Right lobe of liver (tissue), 6 donors: ENCODE data around the gene RPL18. TPM values are rescaled to one million over a fixed set of nuclear protein-coding genes. Genes with fewer than 3 reads are reported as not detected.
"Not testable (repeated sequence)": the region's sequence is repeated elsewhere in the genome, so short reads cannot be mapped to it uniquely, and the experiment has no call there.

Experiments used
- ATAC-seq, 4 donors: fragments of 200-7000 bp; cut with Tn5 transposase; one replicate each; pipeline ENCODE4 v1.9.1; 2020; ENCODE audit warnings: mild to moderate bottlenecking in 4 of 4, moderate library complexity in 4 of 4
- DNase-seq, 3 donors: peaks; one replicate each; pipeline ENCODE4 v3.0.0-alpha.2; 2020
- H3K27ac ChIP-seq, 3 donors: fragments of 200-600 bp; one replicate each; pipeline ENCODE4 v1.8.0; 2022
- H3K27me3 ChIP-seq, 2 donors: fragments of 200-600 bp; one replicate each; pipeline ENCODE4 v1.8.0; 2022
- H3K36me3 ChIP-seq, 4 donors: fragments of 200-600 bp; sonication (generic) in 1 of 4; one replicate each; pipeline versions ENCODE4 v1.5.1 to v1.8.0; 2017 to 2022; ENCODE audit warnings: control low read depth in 1 of 4
- H3K4me1 ChIP-seq, 4 donors: fragments of 200-600 bp; sonication (generic) in 1 of 4; one replicate each; pipeline versions ENCODE4 v1.5.1 to v1.8.0; 2017 to 2022; ENCODE audit warnings: control low read depth in 1 of 4
- H3K4me3 ChIP-seq, 3 donors: fragments of 200-600 bp; one replicate each; pipeline ENCODE4 v1.8.0; 2022
- H3K9me3 ChIP-seq, 4 donors: fragments of 200-600 bp; sonication (generic) in 1 of 4; one replicate each; pipeline versions ENCODE4 v1.5.1 to v1.8.0; 2017 to 2022; ENCODE audit warnings: control low read depth in 1 of 4
- CTCF ChIP-seq, 4 donors: fragments of 200-600 bp in 3 of 4; fragments of 450-650 bp in 1 of 4; IDR thresholded peaks; one replicate each; pipeline versions ENCODE4 v1.5.1 to v1.8.0; 2016 to 2022; ENCODE audit warnings: antibody characterized with exemption in 4 of 4, mild to moderate bottlenecking in 2 of 4
- POLR2A ChIP-seq: fragments of 450-650 bp; IDR thresholded peaks from one replicate; pipeline ENCODE4 v1.6.1; 2017; ENCODE audit warnings: antibody characterized with exemption, mild to moderate bottlenecking
- WGBS: methylation state at CpG from one replicate; pipeline ENCODE4 v1.1.6; 2018; ENCODE audit warnings: low coverage, low lambda C conversion rate; ENCODE audit not compliant: insufficient coverage; ENCODE audit errors: missing lambda C conversion rate; 5-methylcytosine and 5-hydroxymethylcytosine counted together
- intact Hi-C, 2 donors: fragments of 100-400 bp; cut with DNase I; formaldehyde crosslinking; loops; one replicate each; pipeline versions ENCODE4 v1.11.2 to v1.14.1; 2022
- total RNA-seq, 6 experiments: library from RNA; depleted of rRNA in 2 of 6; stranded (reverse); fragments of >200 nt in 2 of 6; fragmentation: NEBNext Ultra II Directional in 3 of 6; extraction: Animal tissue kit (Norgen Biotek cat#: 25700) in 3 of 6; gene quantifications; one replicate each; pipeline versions ENCODE4 v1.1.0 to v1.2.4, GENCODE V29; 2016 to 2023
- donor health status: DM: no; HTN: yes; CAD: no.
- donor health status: DM: no; HTN: no; CAD: no.
- donor health status: DM: no; HTN: no; CAD: no.
- donor health status: DM: no; HTN: yes; CAD: no.
- donor health status: DM: no; HTN: yes; CAD: no.

RPL18 gene
- total RNA-seq, 6 experiments from 2014 or later = 355 to 867 (median 385) TPM

- no peak for DNase-seq
- intact Hi-C loops = no loop called here
- no peak for ATAC-seq
- H3K27ac ChIP-seq = no peak overlapping the region
- no peaks in the 10 kb centered on the region for H3K27me3 ChIP-seq
- TF ChIP-seq CTCF (IDR thresholded peaks at IDR 0.05) (no peak), POLR2A (no peak)
- no peaks in the 10 kb centered on the region for H3K4me1 ChIP-seq
- H3K9me3 ChIP-seq = no peaks in the 10 kb centered on the region
- no peak overlapping the region for H3K4me3 ChIP-seq
- WGBS = 30% methylated on average over 2 of the region's 5 CpGs
- H3K36me3 ChIP-seq = no peaks in the 10 kb centered on the region
These were observed 40.8 kb upstream of the RPL18 start for GRCh38 chr19:48659768-48660167.

GRCh38 chr19:48658483-48658882 is 39.5 kb upstream of the RPL18 start:
- Histone ChIP-seq H3K9me3 (no peaks in the 10 kb centered on the region), H3K27me3 (no peaks in the 10 kb centered on the region), H3K27ac (no peak overlapping the region), H3K4me1 (no peaks in the 10 kb centered on the region), H3K36me3 (no peaks in the 10 kb centered on the region), H3K4me3 (no peak overlapping the region)
- TF ChIP-seq CTCF (IDR thresholded peaks at IDR 0.05) (no peak), POLR2A (no peak)
- WGBS = 78% methylated on average over 6 of the region's 6 CpGs
- no peak for ATAC-seq
- intact Hi-C loops = no loop called here
- no peak for DNase-seq

- intact Hi-C loops, H3K4me3 ChIP-seq, H3K27ac ChIP-seq, H3K4me1 ChIP-seq, H3K9me3 ChIP-seq, H3K27me3 ChIP-seq, DNase-seq, H3K36me3 ChIP-seq, ATAC-seq: not testable (repeated sequence)
- WGBS = 85% methylated on average over 4 of the region's 5 CpGs
These were observed 38.9 kb upstream of the RPL18 start for GRCh38 chr19:48657828-48658227.

- Histone ChIP-seq H3K27me3 (no peaks in the 10 kb centered on the region), H3K36me3 (no peaks in the 10 kb centered on the region), H3K4me1 (no peaks in the 10 kb centered on the region), H3K4me3 (no peak overlapping the region), H3K9me3 (no peaks in the 10 kb centered on the region), H3K27ac (no peak overlapping the region)
- 43% methylated on average over 15 of the region's 16 CpGs for WGBS
- intact Hi-C loops = no loop called here
- ATAC-seq = no peak
- no peak for DNase-seq
- TF ChIP-seq CTCF (IDR thresholded peaks at IDR 0.05) = no peak
- no peak for TF ChIP-seq POLR2A
These were observed 38.0 kb upstream of the RPL18 start for GRCh38 chr19:48656840-48657474.

DNA sequence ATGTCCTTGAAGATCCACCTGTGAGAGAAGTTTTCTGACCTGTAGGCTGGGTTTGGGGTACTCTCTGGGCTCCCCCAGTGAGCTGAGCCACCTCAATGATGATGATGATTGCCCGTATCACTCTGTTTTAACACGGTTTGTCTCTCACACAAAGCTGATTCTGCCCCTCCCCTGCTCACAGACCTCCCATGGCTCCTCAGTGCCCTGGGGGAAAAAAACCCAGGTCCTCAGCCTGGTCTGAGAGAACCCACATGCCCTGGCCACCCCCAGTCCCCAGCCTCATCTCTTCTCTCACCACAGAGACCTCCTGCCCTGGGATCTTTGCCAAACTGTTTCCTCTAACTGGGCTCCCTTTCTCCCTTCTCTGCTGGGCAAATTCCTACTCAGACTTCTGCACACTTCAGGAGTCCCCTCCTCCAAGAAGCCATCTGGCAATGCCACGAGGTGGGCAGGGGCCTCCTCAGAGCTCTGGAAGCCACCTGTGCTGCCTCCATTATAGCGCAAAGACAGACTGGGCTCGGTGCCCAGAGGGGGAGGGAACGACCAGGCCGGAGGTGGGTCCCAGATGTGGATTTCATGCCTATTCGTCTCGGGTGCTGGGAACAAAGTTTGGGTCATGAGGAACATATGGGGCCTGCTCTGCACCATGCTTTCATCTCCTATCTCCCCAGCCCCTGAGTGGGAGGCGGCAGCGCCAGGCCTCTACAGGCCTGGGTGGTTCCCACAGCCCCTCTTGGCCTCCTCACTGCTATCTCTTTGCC is 35.5 kb upstream of the RPL18 start:
- ATAC-seq (peak in 1 of 4 donors; percentile 22), DNase-seq (no peak)
- no peaks in the 10 kb centered on the region for H3K36me3 ChIP-seq
- H3K4me1 ChIP-seq = no peaks in the 10 kb centered on the region
- no peaks in the 10 kb centered on the region for H3K27me3 ChIP-seq
- no peak overlapping the region for H3K27ac ChIP-seq
- TF ChIP-seq CTCF (IDR thresholded peaks at IDR 0.05) = no peak
- no peak for TF ChIP-seq POLR2A
- intact Hi-C loops = no loop called here
- no peaks in the 10 kb centered on the region for H3K9me3 ChIP-seq
- WGBS = 25% methylated on average over 5 of the region's 11 CpGs
- no peak overlapping the region for H3K4me3 ChIP-seq
